ENCODE results near the gene CEP72.

GRCh38 chr5:639253-639530 lies 27.1 kb downstream of the CEP72 start:
- no peak for TF ChIP-seq CTCF (IDR thresholded peaks at IDR 0.05)
- no peak for TF ChIP-seq ZFX (IDR thresholded peaks at IDR 0.05; ENCODE audit: borderline replicate concordance)

Measured in 22Rv1 (cell line).